HG03571 (cell line): ENCODE results near the gene FAAP20.
"Not testable (repeated sequence)": the region's sequence is repeated elsewhere in the genome, so short reads cannot be mapped to it uniquely, and the experiment has no call there.

Source experiments
- ATAC-seq: cut with Tn5 transposase; IDR thresholded peaks from one replicate; pipeline ENCODE4 v1.9.1; 2021; ENCODE audit not compliant: unreplicated experiment

Gene FAAP20

DNA sequence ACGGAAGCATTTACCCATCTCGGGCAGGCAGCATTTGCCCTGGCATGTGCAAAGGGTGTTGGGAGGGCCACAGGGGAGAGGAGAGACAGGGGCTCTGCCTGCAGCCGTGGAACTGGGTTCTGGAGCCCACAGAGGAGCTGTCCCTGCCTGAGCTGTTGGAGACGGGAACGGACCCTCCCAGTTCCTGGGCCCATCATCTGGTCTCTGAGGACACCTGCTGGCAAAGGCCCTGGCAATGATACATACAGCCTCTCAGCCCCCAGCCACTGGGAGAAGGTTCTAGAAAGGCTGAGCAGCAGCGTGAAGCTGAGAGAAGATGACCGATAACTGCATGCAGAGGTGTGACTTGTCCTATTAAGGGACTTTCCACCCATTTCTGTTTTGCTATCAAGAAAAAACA is 31.4 kb downstream of the FAAP20 start:
- ATAC-seq, result no peak

DNA sequence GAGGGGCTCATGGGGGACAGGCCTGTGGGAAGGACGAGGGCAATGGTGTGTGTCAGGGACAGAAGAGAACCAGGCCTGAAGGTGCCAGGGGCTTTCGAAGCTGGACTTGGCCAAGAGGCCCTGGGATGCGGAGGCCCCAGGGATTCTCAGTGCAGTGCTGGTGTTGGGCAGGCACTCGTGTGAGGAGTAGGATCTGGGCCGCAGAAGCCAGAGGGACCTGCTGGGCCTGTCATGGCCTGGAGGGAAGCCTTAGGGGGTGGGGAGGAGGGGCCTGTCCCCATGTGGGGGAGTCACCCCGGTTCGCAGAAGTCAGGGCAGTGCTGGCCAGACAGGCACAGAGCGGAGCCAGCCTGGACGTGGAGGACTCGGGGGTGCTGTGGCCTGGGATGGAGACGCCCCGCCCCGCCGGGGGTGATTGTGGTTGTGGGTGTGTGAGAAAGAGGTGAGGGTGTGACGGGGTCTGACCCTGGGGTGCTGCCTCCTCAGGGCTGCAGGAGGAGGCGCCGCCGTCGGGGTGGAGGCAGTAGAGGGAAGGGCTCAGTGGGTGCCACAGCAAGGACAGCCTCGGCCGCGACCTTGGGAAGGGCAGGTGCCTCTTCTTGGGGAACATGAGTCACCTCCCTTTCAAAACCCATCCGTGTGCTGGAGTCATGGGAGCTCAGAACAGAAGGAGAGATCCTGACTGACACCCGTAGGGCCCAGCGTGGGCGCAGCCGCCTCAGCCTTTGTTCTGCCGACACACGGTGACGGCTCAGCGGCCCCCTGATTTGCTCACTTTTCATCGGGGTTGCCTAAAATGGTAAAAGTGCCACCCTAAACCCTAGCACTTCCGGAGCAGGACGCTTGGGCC is 33.9 kb downstream of the FAAP20 start:
- ATAC-seq, result no peak

DNA sequence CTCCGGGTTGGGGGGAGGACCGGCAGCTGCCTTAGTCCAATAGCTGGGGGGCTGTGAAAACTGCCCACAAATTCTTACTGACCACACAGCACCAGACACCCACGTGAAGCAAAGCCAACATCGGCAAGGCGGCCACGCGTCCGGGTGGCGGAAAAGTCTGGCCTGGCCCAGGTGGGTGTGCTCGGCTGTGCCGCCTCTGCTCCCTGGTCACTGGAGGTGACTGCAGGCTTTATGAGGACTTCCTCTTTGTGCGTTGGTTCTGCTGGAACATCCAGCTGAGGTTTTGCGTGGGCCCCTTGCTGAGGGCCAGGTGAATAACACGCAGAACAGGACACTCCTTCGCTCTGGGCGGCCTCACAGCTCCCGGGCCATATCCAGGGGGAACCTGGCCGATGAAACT is 35.4 kb downstream of the FAAP20 start:
- no peak for ATAC-seq

DNA sequence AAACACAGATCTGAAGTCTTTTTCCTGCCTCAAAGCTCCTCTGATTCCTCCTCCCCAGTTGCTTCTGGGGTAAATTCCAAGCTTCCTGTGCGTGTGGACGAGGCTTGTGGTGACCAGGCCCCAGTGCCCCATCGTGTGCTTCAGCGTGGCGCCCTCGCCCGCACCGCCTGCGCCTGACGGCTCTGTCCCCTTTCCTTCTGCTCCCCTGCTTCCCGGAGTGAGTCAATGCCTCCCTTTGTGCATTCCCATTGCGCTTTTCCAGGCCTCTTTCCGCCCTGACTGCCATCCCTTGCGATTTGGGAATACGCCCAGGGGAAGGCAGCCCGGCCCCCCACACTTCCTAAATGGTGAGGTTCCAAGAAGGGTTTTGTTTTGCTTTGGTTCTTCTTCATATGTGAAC is 36.3 kb downstream of the FAAP20 start:
- ATAC-seq, result no peak

DNA sequence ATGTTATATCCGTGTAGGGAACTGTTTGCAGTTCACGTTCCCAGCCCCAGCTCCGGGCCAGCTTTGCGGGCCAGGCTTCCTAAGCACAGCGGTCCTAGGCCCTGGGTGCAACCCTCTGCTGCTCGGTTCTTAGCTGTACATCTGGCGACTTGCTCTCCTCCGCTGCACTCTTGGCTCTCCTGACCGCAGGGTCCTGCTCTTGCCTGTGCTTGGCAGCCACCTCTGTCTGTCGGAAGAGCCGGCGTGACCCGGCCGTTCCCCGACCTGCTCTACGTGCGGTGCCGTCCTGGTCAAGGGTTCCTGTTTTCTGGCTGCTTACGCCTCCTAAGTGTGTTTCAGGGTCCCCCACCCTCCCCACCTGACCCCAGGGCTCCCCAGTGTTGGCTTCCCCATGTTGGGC is 36.7 kb downstream of the FAAP20 start:
- no peak for ATAC-seq

DNA sequence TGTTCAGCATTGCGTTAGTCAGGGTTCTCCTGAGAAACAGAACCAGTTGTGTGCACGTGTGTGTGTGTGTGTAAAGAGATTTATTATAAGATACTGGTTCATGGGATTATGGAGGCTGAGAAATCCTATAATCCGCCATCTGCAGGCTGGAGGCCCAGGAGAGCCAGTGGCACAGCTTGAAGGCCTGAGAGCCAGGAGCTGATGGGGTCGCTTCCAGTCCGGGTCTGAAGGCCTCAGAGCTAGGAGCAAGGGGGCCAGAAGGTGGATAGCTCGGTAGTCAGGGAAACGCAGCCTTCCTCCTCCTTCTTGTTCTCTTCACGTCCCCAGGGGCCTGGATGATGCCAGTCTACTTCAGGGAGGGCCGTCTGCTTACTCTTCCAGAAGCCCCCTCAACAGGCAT is 37.7 kb downstream of the FAAP20 start:
- ATAC-seq, result no peak

DNA sequence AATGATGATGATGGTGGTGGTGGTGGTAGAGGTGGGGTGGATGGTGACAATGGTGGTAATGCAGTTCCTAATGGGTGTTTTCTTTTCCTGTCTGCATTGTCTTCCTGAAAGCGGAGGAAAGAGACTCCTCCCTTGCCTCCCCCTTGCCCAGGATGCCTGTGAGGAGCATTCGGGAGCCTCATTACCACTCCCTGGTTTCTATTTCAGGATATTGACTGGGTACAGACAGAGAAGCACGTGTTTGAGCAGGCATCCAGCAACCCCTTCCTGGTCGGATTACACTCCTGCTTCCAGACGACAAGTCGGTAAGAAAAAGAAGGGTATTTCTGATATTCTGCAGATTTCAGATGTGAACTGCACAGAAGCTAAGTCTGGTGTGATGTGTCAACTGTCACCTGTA is 38.8 kb downstream of the FAAP20 start:
- ATAC-seq, result no peak

DNA sequence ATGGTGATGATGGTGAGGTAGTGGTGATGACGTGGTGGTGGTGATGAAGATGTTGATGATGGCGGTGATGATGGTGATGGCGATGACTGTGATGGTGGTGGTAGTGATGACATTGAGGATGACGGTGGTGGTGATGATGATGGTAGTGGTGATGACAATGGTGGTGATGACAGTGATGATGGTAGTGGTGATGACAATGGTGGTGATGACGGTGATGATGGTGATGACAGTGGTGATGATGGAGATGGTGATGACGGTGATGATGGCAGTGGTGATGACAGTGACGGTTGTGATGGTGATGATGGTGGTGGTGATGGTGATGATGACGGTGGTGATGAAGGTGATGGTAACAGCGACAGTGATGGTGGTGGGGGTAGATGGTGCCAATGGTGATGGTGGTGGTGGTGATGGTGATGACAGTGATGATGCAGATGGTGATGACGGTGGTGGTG is 39.4 kb downstream of the FAAP20 start:
- no peak for ATAC-seq

DNA sequence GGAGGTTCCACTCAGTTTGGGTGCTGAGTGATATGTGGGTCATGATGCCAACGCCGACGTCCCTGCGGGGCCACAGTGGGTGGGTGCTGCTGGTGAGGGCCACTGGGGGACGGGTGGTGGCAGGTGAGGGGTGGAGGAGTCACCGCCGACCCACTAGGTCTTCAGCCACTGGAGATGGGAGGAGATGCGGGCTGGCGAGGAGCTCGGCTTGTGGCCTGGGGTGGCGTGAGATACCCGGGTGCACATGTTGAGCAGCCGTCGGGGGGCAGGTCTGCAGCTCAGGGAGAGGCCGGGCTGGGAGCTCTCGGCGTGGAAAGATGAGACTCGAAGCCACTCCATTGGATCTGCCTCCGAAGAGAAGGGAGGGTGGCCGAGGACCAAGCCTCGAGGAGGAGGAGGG is 40.5 kb downstream of the FAAP20 start:
- ATAC-seq, result no peak

DNA sequence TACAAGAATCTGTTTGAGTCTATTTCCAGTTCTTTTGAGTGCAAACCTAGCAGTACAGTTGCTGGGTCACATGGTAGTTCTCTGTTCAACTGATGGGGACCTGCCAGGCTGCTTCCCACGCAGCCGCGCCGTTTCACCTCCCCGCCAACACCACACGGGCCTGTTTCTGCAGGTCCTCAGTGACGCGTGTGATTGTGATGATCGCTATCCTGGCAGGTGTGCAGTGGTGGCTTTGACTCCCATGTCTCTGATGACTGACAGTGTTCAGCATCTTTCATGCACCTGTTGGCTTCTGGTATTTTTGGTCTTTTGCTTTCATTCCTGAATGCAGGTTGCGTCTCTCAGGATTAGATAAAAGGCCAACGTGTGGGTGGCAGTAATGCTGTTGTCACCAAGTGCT is 41.6 kb downstream of the FAAP20 start:
- no peak for ATAC-seq

DNA sequence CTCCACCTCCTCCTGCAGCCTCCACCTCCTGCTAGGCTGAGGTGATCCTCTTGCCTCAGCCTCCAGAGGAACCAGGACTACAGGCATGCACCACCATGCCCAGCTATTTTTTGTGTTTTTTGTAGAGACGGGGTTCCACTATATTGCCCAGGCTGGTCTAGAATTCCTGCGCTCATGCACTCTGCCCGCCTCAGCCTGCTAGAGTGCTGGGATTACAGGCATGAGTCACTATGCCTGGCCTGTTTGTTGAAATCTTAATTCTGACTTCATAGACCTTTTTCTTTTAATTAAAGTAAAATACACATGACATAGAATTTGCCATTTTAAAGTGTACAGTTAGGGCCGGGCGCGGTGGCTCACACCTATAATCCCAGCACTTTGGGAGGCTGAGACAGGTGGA is 42.7 kb downstream of the FAAP20 start:
- no peak for ATAC-seq

DNA sequence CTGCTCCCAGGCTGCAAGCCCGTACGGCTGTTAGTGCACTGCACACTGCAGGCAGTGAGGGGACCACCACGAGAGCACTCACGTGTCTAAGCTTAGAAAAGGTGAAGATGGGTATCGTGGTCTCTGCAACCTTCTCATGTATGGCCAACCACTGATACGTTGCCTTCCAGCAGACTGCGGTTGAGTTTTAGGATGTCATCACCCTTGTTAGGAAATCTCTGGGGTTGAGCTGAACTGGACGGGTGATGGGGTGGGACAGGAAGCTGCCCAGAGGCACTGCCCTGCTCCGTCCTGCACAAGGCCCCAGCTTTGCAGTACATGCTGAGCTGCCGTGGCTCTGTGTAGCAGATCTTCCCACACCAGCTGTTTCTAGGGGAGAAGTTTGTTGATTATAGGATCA is 43.3 kb downstream of the FAAP20 start:
- ATAC-seq, result no peak

DNA sequence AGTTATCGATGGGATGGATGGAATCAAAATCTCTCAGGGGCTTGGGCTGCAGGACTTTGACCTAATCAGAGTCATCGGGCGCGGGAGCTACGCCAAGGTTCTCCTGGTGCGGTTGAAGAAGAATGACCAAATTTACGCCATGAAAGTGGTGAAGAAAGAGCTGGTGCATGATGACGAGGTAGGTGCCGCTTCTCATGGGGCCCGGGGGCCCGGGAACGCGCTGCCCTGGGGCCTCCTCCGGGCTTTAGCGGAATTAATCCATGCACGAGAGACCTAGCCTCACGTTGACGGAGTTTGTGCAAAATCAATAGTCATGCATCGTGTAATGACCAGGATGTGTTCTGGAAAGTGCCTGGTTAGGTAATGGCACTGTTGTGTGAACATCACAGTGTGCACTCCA is 43.8 kb downstream of the FAAP20 start:
- ATAC-seq, result no peak

DNA sequence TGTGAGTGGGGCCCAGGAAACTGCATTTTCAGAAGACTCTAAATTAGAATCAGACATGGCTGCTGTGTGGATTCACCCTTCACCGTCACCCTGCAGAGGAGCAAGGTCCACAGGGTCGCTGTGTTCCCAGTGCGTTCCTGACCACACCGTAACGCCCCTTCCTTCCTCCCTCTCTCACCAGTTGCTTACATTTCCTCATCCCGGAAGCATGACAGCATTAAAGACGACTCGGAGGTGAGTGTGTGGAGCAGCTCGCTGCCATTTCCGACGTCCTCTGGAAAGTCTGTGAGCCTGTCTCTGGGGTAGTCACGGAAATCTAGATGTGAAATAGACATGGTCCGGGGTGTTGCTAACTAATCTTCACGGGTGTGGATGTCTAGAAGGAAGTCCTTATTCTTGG is 45.9 kb downstream of the FAAP20 start:
- ATAC-seq, result no peak

DNA sequence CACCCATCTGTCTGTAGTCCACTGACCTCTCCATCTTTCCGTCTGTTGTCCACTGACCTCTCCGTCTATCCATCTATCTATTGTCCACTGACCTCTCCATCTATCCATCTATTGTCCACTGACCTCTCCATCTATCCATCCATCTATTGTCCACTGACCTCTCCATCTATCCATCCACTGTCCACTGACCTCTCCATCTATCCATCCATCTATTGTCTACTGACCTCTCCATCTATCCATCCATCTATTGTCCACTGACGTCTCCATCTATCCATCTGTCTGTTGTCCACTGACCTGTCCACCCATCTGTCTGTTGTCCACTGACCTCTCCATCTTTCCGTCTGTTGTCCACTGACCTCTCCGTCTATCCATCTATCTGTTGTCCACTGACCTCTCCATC is 46.7 kb downstream of the FAAP20 start:
- ATAC-seq, result not testable (repeated sequence)

DNA sequence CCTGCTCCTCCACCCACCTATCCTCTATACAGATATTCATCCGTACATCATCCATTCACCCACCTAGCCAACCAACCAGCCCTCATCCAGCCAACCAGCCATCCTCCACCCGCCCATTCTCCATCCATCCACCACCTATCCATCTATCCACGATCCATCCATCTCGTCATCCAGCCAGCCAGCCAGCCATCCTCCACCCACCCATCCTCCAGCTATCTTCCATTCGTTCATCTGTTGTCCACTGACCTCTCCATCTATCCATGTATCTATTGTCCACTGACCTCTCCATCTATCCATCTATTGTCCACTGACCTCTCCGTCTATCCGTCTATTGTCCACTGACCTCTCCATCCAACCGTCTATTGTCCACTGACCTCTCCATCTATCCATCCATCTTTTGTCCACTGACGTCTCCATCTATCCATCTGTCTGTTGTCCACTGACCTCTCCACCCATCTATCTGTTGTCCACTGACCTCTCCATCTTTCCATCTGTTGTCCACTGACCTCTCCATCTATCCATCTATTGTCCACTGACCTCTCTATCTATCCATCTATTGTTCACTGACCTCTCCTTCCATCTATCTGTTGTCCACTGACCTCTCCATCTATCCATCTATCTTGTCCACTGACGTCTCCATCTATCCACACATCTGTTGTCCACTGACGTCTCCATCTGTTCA is 47.6 kb downstream of the FAAP20 start:
- no peak for ATAC-seq

DNA sequence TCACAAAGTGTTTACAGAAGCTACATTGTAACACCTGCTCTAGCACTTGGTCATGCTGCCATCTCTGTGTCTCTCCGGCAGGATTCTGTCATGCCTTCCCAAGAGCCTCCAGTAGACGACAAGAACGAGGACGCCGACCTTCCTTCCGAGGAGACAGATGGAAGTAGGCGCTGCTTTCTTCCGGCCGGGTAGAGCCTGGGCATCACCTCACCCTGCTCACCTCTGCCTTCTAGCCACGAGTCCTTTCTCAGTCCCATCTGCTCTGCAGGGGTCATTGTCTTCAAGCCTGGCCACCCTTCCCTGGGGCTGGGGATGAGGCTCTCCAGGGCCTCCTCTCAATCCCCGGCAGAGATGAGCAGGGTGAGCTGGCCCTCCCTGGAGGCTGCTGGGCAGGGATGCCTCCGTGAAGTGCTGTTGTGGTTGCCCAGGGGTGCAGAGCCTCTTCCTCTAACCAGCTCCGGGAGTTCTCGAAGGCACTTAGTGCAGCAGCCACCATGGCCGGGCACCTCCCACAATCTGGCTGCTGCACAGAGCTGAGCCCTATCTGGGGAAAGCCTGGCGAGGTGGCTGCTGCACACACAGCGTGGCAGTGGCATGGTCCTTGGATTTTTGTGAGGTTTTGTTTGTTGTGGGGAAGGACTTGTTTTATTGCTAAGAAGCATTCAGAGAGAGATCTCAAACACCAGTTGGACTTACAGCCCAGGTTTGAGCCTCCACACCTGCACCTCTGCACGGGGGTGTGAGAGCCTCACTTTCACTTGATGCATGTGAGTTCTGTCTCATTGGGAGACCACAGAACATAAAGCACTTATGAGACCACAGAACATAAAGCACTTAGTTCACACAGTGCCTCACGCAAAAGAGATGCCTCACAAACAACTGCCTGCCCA is 48.4 kb downstream of the FAAP20 start:
- no peak for ATAC-seq

DNA sequence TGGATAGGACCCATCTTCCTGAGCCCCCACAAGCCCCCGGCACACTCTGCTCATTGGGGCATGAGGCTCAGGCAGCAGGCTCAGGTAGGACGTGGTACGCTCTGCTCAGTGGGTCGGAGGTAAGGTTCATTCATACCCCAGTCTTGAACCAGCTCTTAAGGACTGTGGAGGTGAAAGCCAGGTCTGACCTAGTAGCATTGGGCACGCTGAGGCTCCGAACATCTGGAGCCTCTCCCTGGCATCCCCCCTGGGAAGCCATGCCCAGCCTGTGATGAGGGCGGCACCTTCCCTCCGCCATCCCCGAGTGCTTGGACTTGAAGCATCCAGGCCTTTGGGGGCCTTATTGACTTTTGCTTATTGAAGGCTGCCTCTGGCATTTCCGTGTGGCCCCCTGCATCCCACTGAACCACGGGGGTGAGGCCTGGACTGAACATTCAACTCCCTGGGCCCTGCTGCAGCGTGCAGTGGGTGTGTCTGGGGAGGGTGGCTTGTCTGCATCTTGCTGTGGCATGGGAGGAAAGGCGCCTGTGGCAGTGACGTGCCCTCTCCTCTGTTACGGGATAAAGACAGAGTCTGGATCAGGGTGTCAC is 50.0 kb downstream of the FAAP20 start:
- no peak for ATAC-seq

DNA sequence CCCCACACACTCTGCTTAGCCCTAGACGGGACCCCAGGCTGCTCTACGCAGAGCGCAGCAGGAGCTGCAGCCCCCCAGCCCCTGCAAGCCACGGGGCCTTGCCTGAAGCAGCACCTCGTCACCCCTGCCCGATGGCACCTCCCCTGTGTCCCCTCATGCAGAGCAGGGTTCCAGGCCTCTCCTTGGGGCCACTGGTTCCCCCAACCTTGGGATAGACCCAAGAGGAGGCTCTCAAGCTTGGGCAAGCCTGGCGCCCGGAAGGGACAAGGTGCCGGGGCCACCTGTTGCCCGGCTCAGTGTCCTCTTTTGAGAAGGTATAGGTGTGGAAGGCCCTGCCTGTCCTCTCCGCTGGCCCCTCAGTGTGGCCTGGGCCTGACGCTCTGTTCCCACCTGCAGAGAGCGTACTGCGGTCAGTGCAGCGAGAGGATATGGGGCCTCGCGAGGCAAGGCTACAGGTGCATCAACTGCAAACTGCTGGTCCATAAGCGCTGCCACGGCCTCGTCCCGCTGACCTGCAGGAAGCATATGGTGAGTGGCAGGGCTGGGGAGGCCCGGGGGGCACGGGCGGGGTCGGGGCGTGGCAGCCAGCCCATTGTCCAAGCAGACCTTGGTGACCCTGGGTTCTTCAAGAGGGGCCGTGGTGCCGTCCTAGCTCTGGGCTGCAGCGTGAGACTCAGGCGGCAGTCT is 50.6 kb downstream of the FAAP20 start:
- ATAC-seq, result no peak

DNA sequence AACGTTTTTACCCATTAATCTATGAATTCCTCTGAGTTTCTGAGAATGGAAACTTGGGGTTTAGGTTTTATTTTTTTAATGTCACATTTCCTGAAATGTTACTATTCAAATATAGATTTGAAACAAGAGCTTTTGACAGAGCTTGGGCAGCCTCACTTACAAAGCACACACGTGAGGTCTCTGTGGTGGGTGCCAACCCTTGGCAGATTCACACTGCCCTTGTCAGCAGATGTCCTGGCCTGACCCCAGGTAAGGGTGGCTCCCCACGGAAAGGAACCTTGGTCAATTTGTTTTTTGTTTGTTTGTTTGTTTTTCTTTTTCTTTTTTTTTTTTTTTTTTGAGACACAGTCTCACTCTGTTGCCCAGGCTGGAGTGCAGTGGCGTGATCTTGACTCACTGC is 53.5 kb downstream of the FAAP20 start:
- no peak for ATAC-seq
